PFSK-1 (cell line): ENCODE measurements around the gene PRRG4.

Source experiments
- REST ChIP-seq, 2 experiments: IDR thresholded peaks; 2 replicates each; pipeline versions ENCODE4 v1.6.1 to v1.8.0; 2011 to 2012; ENCODE audit warnings: low read depth in 2 of 2, low read length in 2 of 2, control low read depth in 1 of 2, inconsistent platforms in 1 of 2, mild to moderate bottlenecking in 1 of 2, moderate library complexity in 1 of 2; ENCODE audit not compliant: insufficient read depth in 1 of 2
- TAF1 ChIP-seq: IDR thresholded peaks from 2 replicates; pipeline ENCODE4 v1.6.1; 2012; ENCODE audit warnings: low read length, control low read depth, borderline replicate concordance; ENCODE audit not compliant: insufficient read depth

GRCh38 chr11:32819187-32819586, 10.5 kb upstream of the PRRG4 start:
- TF ChIP-seq TAF1 (no peak), REST (IDR thresholded peaks at IDR 0.05; ENCODE audit: insufficient read depth in 1 of 2, low read depth in 2 of 2, low read length in 2 of 2) (no peak)
